OCI-LY3 (cell line): ENCODE results near the gene GPR155.

Source experiments
- H2AFZ ChIP-seq: fragments of 200-600, 300-600 bp; shearing (Covaris generic); 2 replicates; pipeline ENCODE4 v1.6.0; 2014; ENCODE audit warnings: antibody characterized with exemption, low read depth, low read length
- H3K27ac ChIP-seq: fragments of 200-600, 300-600 bp; sonication (generic); 2 replicates; pipeline ENCODE4 v1.5.1; 2014; ENCODE audit warnings: mild to moderate bottlenecking, low read length, moderate library complexity, mixed read lengths
- H3K27me3 ChIP-seq: fragments of 200-600, 300-600 bp; sonication (generic); 2 replicates; pipeline ENCODE4 v1.6.1; 2014; ENCODE audit warnings: low read depth, low read length, mixed read lengths
- H3K36me3 ChIP-seq: fragments of 200-600, 300-600 bp; sonication (generic); replicated peaks from 2 replicates; pipeline ENCODE3; 2014; ENCODE audit warnings: low read depth, low read length, mixed read lengths
- H3K4me1 ChIP-seq: fragments of 300-600, 200-600 bp; sonication (generic); 2 replicates; pipeline ENCODE4 v1.6.1; 2014; ENCODE audit warnings: low read length, mixed read lengths
- H3K4me2 ChIP-seq: fragments of 200-600, 300-600 bp; sonication (generic); 2 replicates; pipeline ENCODE4 v1.6.1; 2014; ENCODE audit warnings: low read length, mixed read lengths
- H3K4me3 ChIP-seq: fragments of 300-600, 200-600 bp; sonication (generic); 2 replicates; pipeline ENCODE4 v1.5.1; 2014; ENCODE audit warnings: antibody characterized with exemption, mild to moderate bottlenecking, low read length, moderate library complexity
- H3K79me2 ChIP-seq: fragments of 300-600, 200-600 bp; shearing (Covaris generic); 2 replicates; pipeline ENCODE4 v1.6.1; 2014; ENCODE audit warnings: mild to moderate bottlenecking, low read length, mixed read lengths
- H3K9ac ChIP-seq: fragments of 300-600, 200-600 bp; shearing (Covaris generic); 2 replicates; pipeline ENCODE4 v1.6.0; 2014; ENCODE audit warnings: mild to moderate bottlenecking, low read length, moderate library complexity
- H3K9me3 ChIP-seq: fragments of 200-600, 300-600 bp; shearing (Covaris generic); 2 replicates; pipeline ENCODE4 v1.6.1; 2014; ENCODE audit warnings: low read length, mixed read lengths; ENCODE audit not compliant: insufficient read depth
- H4K20me1 ChIP-seq: fragments of 200-600, 300-600 bp; sonication (generic); 2 replicates; pipeline ENCODE4 v1.6.1; 2016; ENCODE audit warnings: low read length, mixed read lengths; ENCODE audit not compliant: insufficient read depth
- EZH2phosphoT487 ChIP-seq: fragments of 200-600 bp; shearing (Covaris generic); IDR thresholded peaks from 2 replicates; pipeline ENCODE4 v1.6.1; 2018; ENCODE audit warnings: antibody characterized with exemption, mixed run types, low read depth
- TF ChIP-seq, protein P1 (sequence below): fragments of 200-600, 300-600 bp; sonication (generic); IDR thresholded peaks from 2 replicates; pipeline ENCODE4 v1.5.1; 2014; ENCODE audit warnings: antibody characterized with exemption, low read length, low read depth

Gene GPR155

DNA sequence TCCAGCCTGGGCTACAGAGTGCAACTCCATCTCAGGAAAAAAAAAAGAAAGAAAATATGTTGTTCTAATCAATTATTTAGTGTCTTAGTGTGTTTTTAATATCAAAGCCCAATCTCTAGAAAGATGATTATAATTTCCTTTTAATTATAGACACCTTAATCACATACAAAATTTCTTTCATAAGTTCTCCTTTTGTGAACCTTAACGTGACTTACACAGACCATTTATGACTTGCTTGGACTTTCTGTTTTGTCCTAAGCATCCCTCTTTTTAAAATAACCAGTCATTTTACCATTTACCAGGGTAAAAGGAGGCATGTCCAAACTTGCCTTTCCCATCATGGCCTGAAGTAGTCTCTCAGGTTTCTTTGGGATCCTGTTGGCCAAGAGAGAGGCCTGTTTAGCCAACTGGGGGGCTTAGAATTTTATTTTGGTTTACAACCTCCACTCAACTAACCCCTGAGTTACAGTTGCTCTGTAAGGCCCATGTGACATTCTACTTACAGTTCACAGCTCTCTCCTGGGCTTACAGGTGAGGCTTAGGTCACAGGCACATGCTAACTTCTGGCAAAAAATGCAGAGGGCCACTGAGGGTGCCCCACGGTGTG is 23.9 kb upstream of the GPR155 start:
- no peak overlapping the region for H3K4me2 ChIP-seq
- H4K20me1 ChIP-seq, result no peaks in the 10 kb centered on the region
- H3K79me2 ChIP-seq, result no peaks in the 10 kb centered on the region
- no peaks in the 10 kb centered on the region for H3K27me3 ChIP-seq
- H3K27ac ChIP-seq, result no peak overlapping the region
- H2AFZ ChIP-seq, result no peak overlapping the region
- TF ChIP-seq EZH2phosphoT487, result no peak
- TF ChIP-seq, protein P1, sequence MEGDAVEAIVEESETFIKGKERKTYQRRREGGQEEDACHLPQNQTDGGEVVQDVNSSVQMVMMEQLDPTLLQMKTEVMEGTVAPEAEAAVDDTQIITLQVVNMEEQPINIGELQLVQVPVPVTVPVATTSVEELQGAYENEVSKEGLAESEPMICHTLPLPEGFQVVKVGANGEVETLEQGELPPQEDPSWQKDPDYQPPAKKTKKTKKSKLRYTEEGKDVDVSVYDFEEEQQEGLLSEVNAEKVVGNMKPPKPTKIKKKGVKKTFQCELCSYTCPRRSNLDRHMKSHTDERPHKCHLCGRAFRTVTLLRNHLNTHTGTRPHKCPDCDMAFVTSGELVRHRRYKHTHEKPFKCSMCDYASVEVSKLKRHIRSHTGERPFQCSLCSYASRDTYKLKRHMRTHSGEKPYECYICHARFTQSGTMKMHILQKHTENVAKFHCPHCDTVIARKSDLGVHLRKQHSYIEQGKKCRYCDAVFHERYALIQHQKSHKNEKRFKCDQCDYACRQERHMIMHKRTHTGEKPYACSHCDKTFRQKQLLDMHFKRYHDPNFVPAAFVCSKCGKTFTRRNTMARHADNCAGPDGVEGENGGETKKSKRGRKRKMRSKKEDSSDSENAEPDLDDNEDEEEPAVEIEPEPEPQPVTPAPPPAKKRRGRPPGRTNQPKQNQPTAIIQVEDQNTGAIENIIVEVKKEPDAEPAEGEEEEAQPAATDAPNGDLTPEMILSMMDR, result no peak
- H3K9me3 ChIP-seq, result peaks cover 28% of the 10 kb centered on the region; the same call in 1 of the 2 replicates
- H3K36me3 ChIP-seq, result peaks cover 9% of the 10 kb centered on the region
- H3K9ac ChIP-seq, result no peak overlapping the region
- no peak overlapping the region for H3K4me3 ChIP-seq
- no peaks in the 10 kb centered on the region for H3K4me1 ChIP-seq

DNA sequence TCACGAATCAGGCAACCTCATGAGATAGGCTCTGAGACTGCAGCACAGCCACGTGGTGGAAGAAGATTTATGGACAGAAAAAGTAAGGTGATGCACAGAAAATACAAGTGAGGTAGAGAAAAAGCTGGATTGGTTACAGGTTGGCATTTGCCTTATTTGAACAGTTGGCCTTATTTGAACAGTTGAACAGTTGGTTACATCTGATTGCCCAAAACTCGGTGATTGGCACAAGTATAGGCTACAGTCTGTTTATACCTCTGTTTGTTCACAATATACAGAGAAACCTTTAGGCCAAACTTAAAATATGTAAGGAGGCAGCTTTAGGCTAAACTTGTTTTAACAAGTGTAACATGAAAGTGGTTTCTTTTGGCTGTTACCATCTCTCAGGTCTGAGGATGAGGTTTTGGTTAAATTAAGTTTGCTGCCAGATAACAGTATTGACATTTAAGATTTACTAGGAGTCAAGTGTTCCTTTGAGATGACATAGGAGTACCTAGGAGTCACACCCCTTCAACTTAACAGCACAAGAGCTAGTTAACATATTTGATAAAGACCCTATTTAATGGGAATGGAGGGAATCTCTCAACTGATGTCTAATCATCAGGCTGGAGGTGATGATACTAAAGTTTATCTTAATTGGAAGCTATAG is 16.5 kb upstream of the GPR155 start:
- TF ChIP-seq, protein P1, result no peak
- TF ChIP-seq EZH2phosphoT487, result no peak
- no peak overlapping the region for H2AFZ ChIP-seq
- no peak overlapping the region for H3K27ac ChIP-seq

DNA sequence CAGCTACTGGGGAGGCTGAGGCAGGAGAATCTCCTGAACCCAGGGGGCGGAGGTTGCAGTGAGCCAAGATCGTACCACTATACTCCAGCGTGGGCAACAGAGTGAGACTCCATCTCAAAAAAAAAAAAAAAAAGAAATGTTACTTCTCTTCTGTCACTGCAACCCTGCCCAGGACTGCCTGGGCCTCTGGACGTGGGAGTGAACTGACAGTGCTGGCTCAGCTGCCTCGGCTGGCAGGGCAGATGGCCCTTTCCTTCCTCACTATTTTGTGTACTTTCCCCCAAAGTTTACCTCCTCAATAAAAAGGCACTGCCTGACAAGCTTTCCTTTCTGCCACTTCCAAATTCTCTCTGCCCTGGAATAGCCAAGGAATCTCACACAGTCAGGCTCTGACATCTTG is 12.5 kb upstream of the GPR155 start:
- no peak overlapping the region for H3K4me2 ChIP-seq
- H3K36me3 ChIP-seq, result no peaks in the 10 kb centered on the region
- H3K27me3 ChIP-seq, result no peaks in the 10 kb centered on the region
- no peak overlapping the region for H3K9ac ChIP-seq
- H4K20me1 ChIP-seq, result no peaks in the 10 kb centered on the region
- no peaks in the 10 kb centered on the region for H3K79me2 ChIP-seq
- no peak overlapping the region for H3K4me3 ChIP-seq
- TF ChIP-seq EZH2phosphoT487, result no peak
- TF ChIP-seq, protein P1, result no peak
- no peaks in the 10 kb centered on the region; the same call in 1 of the 2 replicates for H3K4me1 ChIP-seq
- H3K27ac ChIP-seq, result no peak overlapping the region
- peaks cover 4% of the 10 kb centered on the region; the same call in 1 of the 2 replicates for H3K9me3 ChIP-seq
- no peak overlapping the region for H2AFZ ChIP-seq

More for the DNA sequence above, 16.5 kb upstream of the GPR155 start:
- peaks cover 4% of the 10 kb centered on the region; the same call in 1 of the 2 replicates for H3K9me3 ChIP-seq
- H3K9ac ChIP-seq, result no peak overlapping the region
- no peak overlapping the region for H3K4me2 ChIP-seq
- H3K36me3 ChIP-seq, result no peaks in the 10 kb centered on the region
- no peak overlapping the region for H3K4me3 ChIP-seq
- no peaks in the 10 kb centered on the region for H3K79me2 ChIP-seq
- no peaks in the 10 kb centered on the region for H3K4me1 ChIP-seq
- no peaks in the 10 kb centered on the region for H4K20me1 ChIP-seq
- H3K27me3 ChIP-seq, result no peaks in the 10 kb centered on the region

DNA sequence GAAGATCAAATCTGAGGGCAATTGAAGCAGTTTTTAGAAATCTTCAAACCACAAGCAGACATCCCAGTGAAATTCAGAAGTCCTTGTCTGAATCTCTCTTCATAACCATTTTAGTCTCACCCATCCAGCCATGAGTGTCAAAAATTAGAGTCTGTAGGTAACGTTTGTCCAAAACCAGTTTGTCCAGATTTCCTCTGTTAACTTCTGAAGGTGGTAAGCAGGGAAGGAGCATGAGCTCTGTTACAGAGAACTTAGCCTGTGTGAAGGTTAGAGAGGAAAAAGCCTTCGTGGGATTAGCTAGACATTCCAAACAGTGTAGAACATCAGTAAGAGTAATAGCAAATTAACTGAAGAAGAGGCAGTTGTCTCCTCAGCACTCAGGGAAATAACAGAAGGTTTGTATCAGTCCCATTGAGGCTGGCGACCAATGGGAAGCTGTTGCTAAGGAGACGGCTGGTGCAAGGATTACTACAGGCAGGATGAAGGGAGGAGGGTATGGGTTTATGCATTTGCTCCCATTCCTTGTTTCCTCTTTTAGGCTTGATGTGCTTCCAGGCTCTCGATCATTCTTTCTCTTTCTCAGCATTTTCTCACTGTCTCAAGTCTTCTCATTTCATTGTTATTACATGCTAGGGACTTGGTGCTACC is 8.7 kb upstream of the GPR155 start:
- H3K27me3 ChIP-seq, result no peaks in the 10 kb centered on the region
- no peak for TF ChIP-seq EZH2phosphoT487
- TF ChIP-seq, protein P1, result no peak
- H3K27ac ChIP-seq, result no peak overlapping the region
- H3K4me1 ChIP-seq, result peaks cover 17% of the 10 kb centered on the region
- no peaks in the 10 kb centered on the region for H3K9me3 ChIP-seq
- H3K79me2 ChIP-seq, result no peaks in the 10 kb centered on the region
- H4K20me1 ChIP-seq, result no peaks in the 10 kb centered on the region
- H2AFZ ChIP-seq, result no peak overlapping the region; the same call in 1 of the 2 replicates
- no peak overlapping the region for H3K4me3 ChIP-seq
- H3K9ac ChIP-seq, result no peak overlapping the region
- no peak overlapping the region for H3K4me2 ChIP-seq
- no peaks in the 10 kb centered on the region for H3K36me3 ChIP-seq
